ENCODE measurements around the gene KRT2.
A peak's percentile ranks its signal among the peaks of the same experiment; 100 is the strongest.

KRT2 gene

DNA sequence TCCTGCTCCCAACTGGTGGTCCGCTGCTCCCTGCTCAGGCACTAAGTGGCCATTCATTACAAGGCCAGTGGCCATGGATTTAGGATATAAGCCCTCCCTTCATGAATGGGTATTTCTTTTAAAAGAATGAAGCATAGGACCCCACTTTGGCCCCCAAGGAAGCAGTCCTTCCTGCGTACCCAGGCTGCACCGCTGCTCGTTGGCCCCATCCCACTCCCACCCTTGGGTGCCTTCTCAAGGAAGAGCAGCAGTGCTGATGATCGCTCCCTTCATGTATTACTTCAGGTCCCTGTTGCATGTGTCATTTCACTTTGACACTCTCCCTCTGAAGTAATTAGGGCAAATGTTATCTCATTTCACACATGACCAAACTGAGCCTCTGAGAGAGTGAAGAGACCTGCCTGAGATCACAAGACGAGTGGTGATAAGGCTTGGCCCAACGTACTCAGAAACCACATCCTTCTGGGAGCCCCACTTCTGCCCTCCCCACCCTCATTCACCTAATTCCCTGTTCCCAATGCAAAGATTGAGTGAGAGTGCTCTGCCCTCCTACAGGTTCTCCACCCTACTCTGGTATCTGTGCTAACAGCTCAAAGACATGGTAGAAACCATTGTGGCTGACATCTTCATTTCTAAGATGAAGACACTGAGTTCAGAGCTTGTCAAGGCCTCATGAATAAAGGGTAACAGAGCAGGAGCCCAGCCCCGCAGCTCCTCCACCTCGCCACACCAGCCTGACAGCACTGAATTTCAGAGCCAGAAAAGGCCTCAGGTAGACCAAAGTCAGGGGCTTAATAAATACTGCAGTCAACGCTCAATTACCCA lies 10.3 kb upstream of the KRT2 start:
- DNase-seq: no peak

DNA sequence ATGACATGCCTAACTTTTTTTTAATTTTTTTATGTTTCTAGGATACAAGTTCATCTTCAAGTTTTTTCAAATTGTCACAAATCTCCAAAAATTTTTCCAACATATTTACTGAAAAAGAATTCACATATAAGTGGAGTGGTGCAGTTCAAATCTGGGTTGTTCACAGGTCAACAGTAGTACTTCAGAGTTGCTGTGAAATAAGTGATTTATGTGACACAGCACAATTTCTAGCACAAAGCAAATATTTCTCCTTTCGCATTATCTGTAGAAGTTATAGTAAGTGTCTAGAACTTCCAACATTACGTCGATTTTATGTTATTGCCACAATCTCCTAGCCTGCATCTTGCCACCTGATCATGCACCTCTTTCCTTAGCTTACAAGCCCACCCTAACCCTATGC lies 9.7 kb upstream of the KRT2 start:
- DNase-seq: no peak

- no peak for DNase-seq
Observed at GRCh38 chr12:52660934-52661499, 9.0 kb upstream of the KRT2 start.

DNA sequence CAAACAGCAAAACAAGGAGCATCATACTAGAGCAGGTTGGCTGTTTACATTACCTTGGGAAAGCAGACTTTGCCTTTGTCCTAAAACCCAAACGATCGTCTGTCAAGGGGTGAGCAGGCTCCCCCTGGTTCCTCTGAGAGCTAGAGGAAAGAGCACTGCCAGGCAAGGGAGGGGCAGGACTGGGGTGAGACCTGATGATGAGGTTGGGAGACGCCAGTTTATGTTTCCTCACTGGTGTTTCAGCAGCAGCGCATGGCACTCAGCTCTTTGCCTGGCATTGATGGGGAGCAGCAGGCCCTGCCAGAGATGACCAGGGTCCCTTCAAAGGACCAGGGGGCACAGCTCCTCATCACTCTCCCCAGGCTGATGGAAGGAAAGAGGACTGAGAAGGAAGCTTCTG lies 7.9 kb upstream of the KRT2 start:
- no peak for DNase-seq

DNA sequence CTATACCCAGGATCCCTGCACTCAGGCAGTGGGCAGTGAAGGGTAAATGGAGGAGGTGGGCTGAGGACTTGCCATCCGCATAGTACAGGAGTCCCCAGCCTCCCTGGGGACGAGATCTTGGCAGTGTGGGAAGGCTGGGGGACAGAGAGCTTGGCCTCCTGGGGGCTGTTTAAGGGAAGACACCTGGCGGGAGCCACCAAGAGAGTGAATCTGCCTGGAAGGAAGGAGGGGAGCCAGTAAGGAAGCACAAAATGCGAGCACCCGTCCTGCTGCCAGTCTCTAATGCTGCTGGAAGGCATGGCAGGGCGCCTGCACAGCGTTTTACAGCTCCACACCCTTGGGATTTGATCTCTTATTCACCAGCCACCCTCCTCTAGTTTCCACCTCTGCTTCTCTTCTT lies 7.4 kb upstream of the KRT2 start:
- DNase-seq: no peak

GRCh38 chr12:52658196-52658595 lies 6.2 kb upstream of the KRT2 start:
- no peak for DNase-seq

DNA sequence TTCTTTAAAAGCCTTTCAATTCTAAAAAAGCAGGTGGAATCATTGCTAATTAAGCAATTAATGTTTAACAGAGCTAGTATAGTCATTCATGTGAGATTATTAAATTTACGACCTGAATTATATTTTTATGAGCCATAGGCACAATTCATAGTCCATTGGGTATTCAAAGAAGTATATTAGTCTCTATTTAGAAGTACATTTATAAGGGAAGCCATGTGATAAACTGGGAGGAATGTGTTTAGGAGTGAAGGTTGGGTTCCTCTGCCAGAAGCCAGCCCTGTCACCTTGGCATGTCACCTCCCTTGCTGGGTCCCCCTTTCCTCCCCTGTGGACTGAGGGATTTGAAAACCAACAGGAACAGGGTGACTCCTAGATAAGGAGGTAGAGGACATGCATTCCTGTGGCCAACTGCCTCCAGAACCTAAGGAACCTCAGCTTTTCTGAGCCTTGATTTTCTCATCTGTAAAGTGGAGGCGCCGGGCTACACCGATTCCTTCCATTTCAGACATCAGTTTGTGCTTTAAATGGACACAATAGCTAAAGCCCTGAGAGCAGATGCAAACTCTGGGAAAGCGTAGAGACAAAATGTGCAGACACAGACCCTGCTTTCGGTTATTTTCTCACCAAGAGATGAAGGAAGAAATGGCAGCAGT lies 5.4 kb upstream of the KRT2 start:
- DNase-seq: peak; percentile 16

- DNase-seq: no peak
Observed at GRCh38 chr12:52656616-52657015, 4.6 kb upstream of the KRT2 start.

- peak; percentile 17 for DNase-seq
Observed at GRCh38 chr12:52655720-52656124, 3.7 kb upstream of the KRT2 start.

- DNase-seq: no peak
Observed at GRCh38 chr12:52655251-52655650, 3.2 kb upstream of the KRT2 start.

DNA sequence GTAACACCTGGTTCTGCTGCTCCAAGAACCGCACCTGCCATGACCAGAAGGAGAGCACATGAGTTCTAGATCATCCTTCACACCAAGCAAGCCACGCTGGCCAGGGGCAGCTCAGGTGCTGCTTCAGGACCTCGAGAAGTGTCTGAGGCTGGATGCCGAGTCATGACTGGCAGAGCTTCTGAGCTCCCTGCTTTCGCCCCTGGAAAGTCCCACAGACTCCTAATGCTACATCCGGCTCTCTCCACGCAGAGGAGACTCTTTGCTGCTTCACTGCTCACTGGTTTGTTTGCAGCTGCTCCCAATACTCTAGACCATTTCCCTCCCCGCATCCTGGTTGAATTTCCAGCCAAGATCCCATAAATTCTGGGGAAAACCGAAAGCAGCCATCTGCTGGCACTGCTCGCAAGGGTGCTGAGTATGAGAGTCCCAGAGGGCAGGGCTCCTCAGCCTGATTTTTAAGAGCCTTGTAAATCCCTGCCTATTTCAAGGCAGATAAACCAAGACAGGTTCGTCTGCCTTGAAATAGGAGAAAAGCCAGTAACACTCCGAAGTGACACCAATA lies 1.4 kb downstream of the KRT2 start:
- no peak for DNase-seq

DNA sequence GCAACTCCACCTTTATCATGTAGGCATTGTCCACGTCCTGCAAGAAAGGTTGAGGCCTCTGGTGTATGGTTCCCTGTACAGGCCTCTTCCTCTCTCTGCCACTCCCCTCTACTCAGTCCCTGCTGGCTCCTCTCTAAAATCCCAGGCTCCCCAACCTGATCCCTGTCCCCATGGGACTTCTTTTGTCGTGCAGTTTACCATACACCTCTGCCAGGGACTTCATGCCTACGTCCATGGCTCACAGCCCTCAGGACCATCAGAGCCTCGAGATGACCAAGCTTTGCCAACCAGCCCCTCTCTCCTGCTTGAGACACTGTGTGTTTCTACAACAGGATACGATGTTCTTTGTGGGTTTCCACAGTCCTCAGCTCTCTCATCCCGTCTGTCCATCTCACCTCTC lies 2.9 kb downstream of the KRT2 start:
- no peak for DNase-seq

- no peak for DNase-seq
Observed at GRCh38 chr12:52648012-52648550, 3.9 kb downstream of the KRT2 start.

DNA sequence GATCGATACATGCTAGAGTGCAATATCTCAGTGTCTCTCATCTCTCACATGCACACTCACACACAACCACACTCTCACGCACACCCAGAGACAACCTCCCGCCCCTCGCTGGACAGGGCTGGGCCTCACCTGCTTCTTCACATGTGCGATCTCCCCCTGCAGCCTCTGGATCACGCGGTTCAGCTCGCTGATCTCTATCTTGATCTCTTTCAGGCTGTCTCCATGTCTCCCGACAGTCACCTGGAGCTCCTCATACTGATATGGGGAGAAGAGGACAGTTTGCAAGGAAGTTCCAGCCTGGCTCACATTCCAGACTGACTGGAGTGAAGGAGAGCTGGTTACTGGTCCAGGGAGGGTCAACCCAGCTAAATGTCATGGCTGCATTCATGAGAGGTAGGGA lies 4.4 kb downstream of the KRT2 start:
- no peak for DNase-seq

GRCh38 chr12:52646613-52647012 lies 5.4 kb downstream of the KRT2 start:
- no peak for DNase-seq

DNA sequence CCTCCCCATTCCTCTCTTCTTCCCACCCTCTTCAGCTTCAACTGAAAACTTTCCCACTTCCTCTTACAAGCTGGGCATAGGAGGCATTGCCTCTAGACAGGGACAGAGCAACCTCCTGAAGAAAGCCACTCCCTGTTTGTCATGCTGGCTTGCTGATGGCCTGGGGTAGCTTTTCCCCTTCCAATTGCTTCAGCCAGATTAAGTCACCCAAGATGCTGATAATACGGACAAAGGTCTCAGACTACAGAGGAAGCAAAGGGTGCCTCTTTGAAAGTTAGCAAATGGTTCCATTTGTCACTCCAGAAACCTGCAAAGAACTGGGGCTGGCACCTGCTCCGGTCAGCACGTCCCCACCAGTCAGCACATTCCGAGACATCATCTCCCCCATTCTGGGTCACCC lies 6.0 kb downstream of the KRT2 start:
- no peak for DNase-seq

DNA sequence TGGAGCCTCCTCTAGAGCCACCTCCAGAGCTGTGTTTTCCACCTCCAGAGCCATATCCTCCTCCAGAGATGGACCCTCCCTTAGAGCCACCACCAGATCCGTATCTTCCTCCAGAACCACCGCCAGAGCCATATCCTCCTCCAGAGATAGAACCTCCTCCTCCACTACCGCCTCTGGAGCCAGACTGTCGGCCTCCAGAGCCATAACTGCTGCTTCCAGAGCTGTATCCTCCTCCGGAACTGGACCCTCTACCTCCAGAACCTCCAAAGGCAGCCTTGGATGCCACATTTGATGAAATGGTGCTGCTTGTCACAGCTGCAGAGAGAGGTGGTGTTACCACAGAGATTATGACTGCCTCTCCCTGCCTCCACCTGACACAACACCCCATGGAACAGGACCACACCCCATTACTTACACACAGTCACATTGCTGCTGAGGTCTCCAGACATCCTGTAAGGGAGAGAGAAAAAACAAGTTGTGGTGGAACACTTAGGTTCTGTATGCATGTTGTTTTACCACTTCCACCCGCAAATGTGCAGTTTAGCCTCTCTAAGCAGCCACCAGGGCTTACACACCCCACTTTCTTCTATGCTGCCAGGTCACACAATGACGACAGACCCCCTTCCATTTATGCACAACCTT lies 6.8 kb downstream of the KRT2 start:
- DNase-seq: no peak

DNA sequence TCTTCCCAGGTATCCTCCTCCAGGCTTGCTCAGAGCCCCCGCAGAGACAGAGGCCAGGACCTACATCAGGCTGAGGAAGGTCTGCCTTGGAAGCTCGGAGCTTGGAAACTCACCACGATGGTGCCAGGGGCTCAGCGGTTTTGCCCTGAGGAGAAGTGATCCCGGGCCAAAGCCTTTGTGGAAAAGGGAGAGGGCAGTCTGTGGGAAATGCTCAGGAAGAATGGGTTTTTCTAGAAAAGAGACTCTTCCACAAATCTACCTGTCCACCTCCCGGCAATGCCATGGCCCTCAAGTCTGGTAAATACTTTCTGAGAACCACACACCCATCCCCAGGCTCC lies 8.0 kb downstream of the KRT2 start:
- DNase-seq: no peak

DNA sequence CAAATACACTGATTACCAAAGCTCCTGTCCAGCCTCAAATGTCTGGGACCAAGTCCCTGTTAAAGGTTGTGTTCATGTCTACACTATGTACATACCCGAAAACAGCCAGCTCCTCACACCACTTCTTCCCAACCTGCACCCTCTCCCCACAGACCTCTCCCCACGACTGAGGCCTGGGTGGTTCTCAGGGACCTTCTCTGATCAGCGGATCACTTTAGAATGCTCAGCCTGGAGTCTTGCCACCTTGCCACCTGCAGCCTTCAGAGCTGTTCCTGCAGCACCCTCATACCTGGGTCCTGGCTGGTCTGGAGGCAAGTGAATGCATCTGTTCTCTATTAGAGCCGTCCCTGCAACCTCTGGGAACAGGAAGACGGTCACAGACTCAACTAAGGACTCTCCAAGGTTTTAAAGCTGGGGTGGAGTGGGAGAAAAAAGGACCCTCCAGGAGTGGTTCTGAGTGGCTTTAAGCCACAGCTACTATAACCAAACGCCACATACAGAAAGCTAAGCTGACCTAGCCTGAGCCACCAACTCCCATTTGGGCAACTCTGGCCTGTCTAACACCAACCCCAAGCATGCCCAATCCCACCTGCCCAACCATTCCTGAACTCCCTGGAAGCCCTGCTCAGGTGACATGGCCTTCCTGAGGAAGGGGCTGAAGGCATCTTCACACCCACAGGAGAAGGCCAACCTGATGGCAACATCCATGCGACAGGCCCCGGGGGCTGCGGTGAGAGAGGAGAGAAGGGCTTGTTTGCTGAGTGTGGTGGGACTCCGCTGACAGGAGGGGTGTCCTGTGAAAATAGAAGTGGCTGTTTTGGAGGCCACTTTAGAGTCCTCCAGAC lies 8.6 kb downstream of the KRT2 start:
- no peak for DNase-seq

DNA sequence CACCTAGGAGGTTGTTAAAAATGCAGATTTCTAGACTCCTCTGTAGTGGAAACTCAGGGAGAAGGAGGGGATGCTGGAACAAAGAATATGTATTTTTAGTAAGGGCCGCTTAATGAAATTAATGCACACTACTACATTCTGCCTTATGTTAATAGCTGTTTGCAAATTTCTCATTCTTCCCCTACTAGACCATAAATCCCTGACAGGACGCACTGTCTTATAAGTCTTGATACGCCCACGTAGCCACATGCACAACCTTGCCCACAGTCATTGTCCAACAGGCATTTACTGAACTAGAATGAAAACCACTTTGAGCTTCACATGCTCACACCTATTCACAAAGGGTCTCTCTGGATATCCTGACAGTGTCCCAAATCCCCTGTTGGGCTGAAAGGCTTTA lies 10.5 kb downstream of the KRT2 start:
- no peak for DNase-seq

DNA sequence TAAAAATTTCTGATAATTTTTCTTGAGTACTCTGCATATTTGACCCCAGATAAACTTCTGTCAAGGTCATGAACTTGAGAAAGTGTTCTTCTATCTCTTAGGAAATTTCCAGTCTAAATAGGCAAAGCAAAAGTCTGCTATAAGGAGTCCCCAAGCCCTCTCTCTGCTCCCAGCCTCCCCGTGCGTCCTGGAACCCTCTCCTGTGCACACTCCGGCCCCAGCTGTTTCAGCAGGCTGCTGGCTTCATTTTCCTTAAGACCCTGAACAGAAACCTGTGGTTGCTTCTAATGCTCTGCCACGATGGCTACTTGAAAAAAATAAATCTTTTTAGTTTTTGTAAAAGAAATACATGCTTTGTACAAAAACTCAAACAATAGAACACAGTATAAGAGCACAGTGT lies 14.7 kb downstream of the KRT2 start:
- DNase-seq: no peak

DNA sequence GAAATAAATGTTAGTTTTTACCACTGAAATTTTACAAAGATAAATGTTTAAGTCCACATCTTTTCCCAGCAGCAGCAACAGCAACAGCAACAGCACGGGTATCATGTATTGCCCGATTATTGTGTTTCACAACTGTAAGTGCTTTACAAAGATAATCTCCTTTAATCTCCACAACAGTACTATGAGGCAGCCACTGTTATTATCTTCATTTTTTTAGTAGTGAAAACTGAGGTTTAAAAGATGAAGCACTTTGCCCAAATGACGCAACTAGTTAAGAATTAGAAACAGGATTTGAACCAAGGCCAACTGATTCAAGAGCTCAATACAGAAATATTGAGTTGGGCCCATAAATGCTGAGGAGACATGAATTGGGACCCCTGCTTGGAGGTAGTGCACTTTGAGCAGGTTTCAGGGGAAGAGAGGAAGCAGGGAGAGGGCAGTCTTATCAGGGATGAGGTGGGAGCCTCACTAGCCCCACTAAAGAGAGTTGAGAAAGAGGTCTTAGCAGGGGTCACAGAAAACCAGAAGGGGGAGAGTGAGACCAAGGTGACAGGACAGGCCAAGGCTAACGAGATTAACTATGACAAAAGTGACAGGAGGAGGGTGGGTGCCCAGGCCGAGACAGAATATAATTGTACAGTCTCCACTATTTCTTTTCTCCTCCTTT lies 15.3 kb downstream of the KRT2 start:
- no peak for DNase-seq
